GM23248 (cell line): ENCODE results near the gene KCNT1. TPM values are rescaled to one million over a fixed set of nuclear protein-coding genes. Genes with fewer than 3 reads are reported as not detected.
"Not testable (repeated sequence)": the region's sequence is repeated elsewhere in the genome, so short reads cannot be mapped to it uniquely, and the experiment has no call there.

Experiments used
- DNase-seq: peaks from one replicate; pipeline ENCODE4 v3.0.0-alpha.2; 2015
- H2AFZ ChIP-seq: fragments of 200-600 bp; sonication (generic); 2 replicates; pipeline ENCODE4 v1.6.1; 2016; ENCODE audit warnings: antibody characterized with exemption
- H3F3A ChIP-seq: fragments of 200-600 bp; sonication (generic); 2 replicates; pipeline ENCODE4 v1.6.1; 2016; ENCODE audit warnings: mild to moderate bottlenecking, antibody characterized with exemption, mixed run types; ENCODE audit not compliant: insufficient read depth
- H3K27ac ChIP-seq: fragments of 200-600 bp; sonication (generic); 2 replicates; pipeline ENCODE4 v1.5.1; 2016; ENCODE audit warnings: mild to moderate bottlenecking
- H3K27me3 ChIP-seq: fragments of 200-600 bp; sonication (generic); replicated peaks from 2 replicates; pipeline ENCODE4 v1.6.1; 2016; ENCODE audit warnings: mild to moderate bottlenecking; ENCODE audit not compliant: insufficient read depth
- H3K36me3 ChIP-seq: fragments of 200-600 bp; sonication (generic); 2 replicates; pipeline ENCODE4 v1.6.1; 2016; ENCODE audit warnings: low read depth, mild to moderate bottlenecking
- H3K4me1 ChIP-seq: fragments of 200-600 bp; sonication (generic); 2 replicates; pipeline ENCODE4 v1.6.1; 2016; ENCODE audit warnings: mild to moderate bottlenecking; ENCODE audit not compliant: insufficient read depth
- H3K4me2 ChIP-seq: fragments of 200-600 bp; sonication (generic); one replicate; pipeline ENCODE4 v1.6.1; 2016; ENCODE audit warnings: mild to moderate bottlenecking; ENCODE audit not compliant: unreplicated experiment
- H3K4me3 ChIP-seq: fragments of 200-600 bp; sonication (generic); 2 replicates; pipeline ENCODE4 v1.5.1; 2016; ENCODE audit warnings: mild to moderate bottlenecking
- H3K79me2 ChIP-seq: fragments of 200-600 bp; sonication (generic); 2 replicates; pipeline ENCODE4 v1.6.1; 2016; ENCODE audit warnings: mild to moderate bottlenecking; ENCODE audit not compliant: insufficient read depth
- H3K9ac ChIP-seq: fragments of 200-600 bp; sonication (generic); 2 replicates; pipeline ENCODE4 v1.6.1; 2016; ENCODE audit warnings: mild to moderate bottlenecking
- H3K9me2 ChIP-seq: fragments of 200-600 bp; sonication (generic); 2 replicates; pipeline ENCODE4 v1.6.1; 2016; ENCODE audit warnings: mixed run types, mild to moderate bottlenecking, moderate library complexity; ENCODE audit not compliant: insufficient read depth
- H3K9me3 ChIP-seq: fragments of 200-600 bp; sonication (generic); one replicate; pipeline ENCODE4 v1.6.1; 2017; ENCODE audit warnings: low read depth
- H4K20me1 ChIP-seq: fragments of 200-600 bp; sonication (generic); 2 replicates; pipeline ENCODE4 v1.6.0; 2016; ENCODE audit not compliant: insufficient read depth
- EZH2 ChIP-seq: fragments of 200-600 bp; sonication (generic); IDR thresholded peaks from 2 replicates; pipeline ENCODE4 v1.6.1; 2018; ENCODE audit warnings: antibody characterized with exemption, mild to moderate bottlenecking; ENCODE audit not compliant: insufficient read depth, poor library complexity, severe bottlenecking
- EZH2phosphoT487 ChIP-seq: fragments of 200-600 bp; sonication (generic); IDR thresholded peaks from 2 replicates; pipeline ENCODE4 v1.6.1; 2018; ENCODE audit warnings: antibody characterized with exemption, moderate library complexity, mild to moderate bottlenecking, low read depth; ENCODE audit not compliant: insufficient read depth
- WGBS, 2 experiments: methylation state at CpG; one replicate each; pipeline ENCODE4 v1.1.6; 2015 to 2017; ENCODE audit warnings: low lambda C conversion rate in 2 of 2, low coverage in 1 of 2; ENCODE audit errors: missing lambda C conversion rate in 2 of 2; 5-methylcytosine and 5-hydroxymethylcytosine counted together
- in situ Hi-C: fragments of 300-500 bp; cut with MboI; formaldehyde crosslinking; loops from 2 replicates; pipeline ENCODE4 v1.15.0; 2020
- polyA plus RNA-seq: library from polyadenylated mRNA; unstranded; fragments of >200 nt; fragmentation: Nextera tagmentation; extraction: Ambion mirVana; gene quantifications from 2 replicates; pipeline ENCODE4 v1.2.1, GENCODE V29; 2016
- total RNA-seq: library from RNA; depleted of rRNA; stranded (reverse); fragments of >200 nt; shearing (Covaris generic); gene quantifications from 2 replicates; pipeline ENCODE4 v1.2.3, GENCODE V29; 2014

The KCNT1 gene
- total and polyA plus RNA-seq, 2 experiments from 2014 or later: not detected

GRCh38 chr9:135666534-135667462 is 35.2 kb upstream of the KCNT1 start:
- Histone ChIP-seq H2AFZ (no peak overlapping the region), H3K4me3 (no peak overlapping the region), H3K27ac (no peak overlapping the region), H3K9me3 (no peaks in the 10 kb centered on the region), H3K9me2 (no peaks in the 10 kb centered on the region), H3K27me3 (no peaks in the 10 kb centered on the region), H3K9ac (no peak overlapping the region), H3K4me1 (no peaks in the 10 kb centered on the region), H3F3A (no peaks in the 10 kb centered on the region), H4K20me1 (no peaks in the 10 kb centered on the region), H3K4me2 (no peak overlapping the region), H3K79me2 (no peaks in the 10 kb centered on the region), H3K36me3 (no peaks in the 10 kb centered on the region)
- DNase-seq: no peak
- TF ChIP-seq EZH2phosphoT487: no peak
- TF ChIP-seq EZH2: no peak
- WGBS, 2 experiments: 33 to 37% methylated on average over 23 to 29 of the region's 29 CpGs
- in situ Hi-C loops: no loop called here

GRCh38 chr9:135667463-135668001 is 34.5 kb upstream of the KCNT1 start:
- Histone ChIP-seq H3K4me1 (no peaks in the 10 kb centered on the region), H3K9ac (no peak overlapping the region)
- DNase-seq: no peak

GRCh38 chr9:135669018-135669417 is 33.0 kb upstream of the KCNT1 start:
- H3F3A ChIP-seq, DNase-seq, H3K9me2 ChIP-seq, H3K4me3 ChIP-seq, H3K9me3 ChIP-seq, in situ Hi-C loops, H3K79me2 ChIP-seq, H4K20me1 ChIP-seq, H3K36me3 ChIP-seq, H3K27me3 ChIP-seq, H3K4me2 ChIP-seq, H3K4me1 ChIP-seq, H2AFZ ChIP-seq, H3K9ac ChIP-seq, H3K27ac ChIP-seq: not testable (repeated sequence)
- 13 to 15% methylated on average over 5 of the region's 5 CpGs for WGBS, 2 experiments

More at GRCh38 chr9:135667463-135668001, 34.5 kb upstream of the KCNT1 start:
- Histone ChIP-seq H3K4me2 (no peak overlapping the region), H3K27me3 (peaks cover 7% of the 10 kb centered on the region; the same call in 1 of the 2 replicates), H4K20me1 (no peaks in the 10 kb centered on the region), H3K36me3 (no peaks in the 10 kb centered on the region), H3K4me3 (no peak overlapping the region), H3F3A (no peaks in the 10 kb centered on the region), H2AFZ (no peak overlapping the region), H3K9me3 (no peaks in the 10 kb centered on the region), H3K27ac (no peak overlapping the region), H3K9me2 (no peaks in the 10 kb centered on the region), H3K79me2 (no peaks in the 10 kb centered on the region)
- WGBS, 2 experiments: 66 to 72% methylated on average over 8 to 9 of the region's 9 CpGs
- in situ Hi-C loops: no loop called here
- no peak for TF ChIP-seq EZH2
- TF ChIP-seq EZH2phosphoT487: no peak

GRCh38 chr9:135669616-135670285 is 32.2 kb upstream of the KCNT1 start:
- TF ChIP-seq EZH2phosphoT487 (no peak), EZH2 (no peak)
- Histone ChIP-seq H3F3A (no peaks in the 10 kb centered on the region), H3K9me3 (no peaks in the 10 kb centered on the region), H3K79me2 (no peaks in the 10 kb centered on the region), H2AFZ (no peak overlapping the region), H3K9ac (no peak overlapping the region), H3K4me1 (no peaks in the 10 kb centered on the region), H3K27ac (no peak overlapping the region), H4K20me1 (no peaks in the 10 kb centered on the region), H3K4me2 (no peak overlapping the region), H3K9me2 (no peaks in the 10 kb centered on the region), H3K36me3 (no peaks in the 10 kb centered on the region), H3K4me3 (no peak overlapping the region), H3K27me3 (peaks cover 7% of the 10 kb centered on the region; the same call in 1 of the 2 replicates)
- no peak for DNase-seq
- in situ Hi-C loops: no loop called here
- 59% methylated on average over 9 of the region's 9 CpGs for WGBS, 2 experiments
